Measurements from ENCODE around the gene AGAP5.

The AGAP5 gene

DNA sequence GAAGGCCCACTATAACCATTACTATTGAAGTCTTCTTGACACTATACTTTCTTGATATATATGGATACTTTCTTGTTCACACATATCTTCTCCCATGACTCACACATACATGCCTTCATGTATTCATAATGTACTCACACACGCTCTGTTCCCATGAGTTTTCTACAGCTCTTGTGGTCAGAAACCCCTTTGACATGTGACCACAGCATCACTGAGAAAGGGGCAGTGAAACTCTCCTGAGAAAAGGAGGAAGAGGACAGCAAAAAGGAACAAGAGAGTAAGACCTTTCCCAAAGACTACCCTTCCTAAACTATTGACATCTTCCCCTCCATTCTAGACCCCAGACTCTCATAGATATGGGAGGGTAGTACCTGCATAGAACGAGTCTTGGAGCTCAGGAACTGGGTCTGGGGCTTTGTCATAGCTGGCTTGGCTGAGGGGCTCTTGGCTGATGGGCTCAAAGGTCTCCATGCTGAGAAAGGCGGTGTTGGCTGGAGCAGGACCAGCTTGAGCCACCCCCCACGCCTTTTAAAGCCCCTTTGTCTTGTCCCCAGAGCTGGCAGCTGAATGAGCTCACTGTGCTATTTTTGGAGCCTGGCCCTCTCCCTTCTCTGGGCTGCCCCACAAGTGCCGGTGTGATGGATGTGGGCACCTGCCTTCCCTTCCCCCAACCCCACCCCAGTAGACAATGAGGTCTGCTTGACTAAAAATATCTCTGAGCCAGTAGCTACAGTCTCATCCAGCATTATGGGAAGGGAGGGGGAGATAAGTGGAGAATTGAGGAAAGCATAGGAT lies 47.2 kb downstream of the AGAP5 start:
- no peaks in the 10 kb centered on the region for H3K36me3 ChIP-seq (ENCODE audit: insufficient read depth, low read length)
- H3F3A ChIP-seq (ENCODE audit: insufficient read depth, low read length), result no peaks in the 10 kb centered on the region
- no peaks in the 10 kb centered on the region for H4K20me1 ChIP-seq (ENCODE audit: insufficient read depth, low read length)
- no peak overlapping the region for H3K4me3 ChIP-seq (ENCODE audit: low read depth, low read length, poor library complexity, severe bottlenecking)
- no peaks in the 10 kb centered on the region for H3K9me3 ChIP-seq (ENCODE audit: low read length)
- H3K79me2 ChIP-seq (ENCODE audit: insufficient read depth, low read length), result no peaks in the 10 kb centered on the region
- H3K27ac ChIP-seq (ENCODE audit: low read depth, low read length, poor library complexity, severe bottlenecking), result no peak overlapping the region
- H2AFZ ChIP-seq (ENCODE audit: low read length), result no peak overlapping the region
- no peak overlapping the region for H3K9ac ChIP-seq (ENCODE audit: low read length)
- 0 out of 2 replicates have a peak, but pooled peaks cover 4% of the 10 kb centered on the region for H3K27me3 ChIP-seq (ENCODE audit: insufficient read depth, low read length)
- no peak overlapping the region for H3K4me2 ChIP-seq (ENCODE audit: low read length)
- peaks cover 6% of the 10 kb centered on the region for H3K4me1 ChIP-seq (ENCODE audit: insufficient read depth, low read length, severe bottlenecking)
- TF ChIP-seq, protein P1, sequence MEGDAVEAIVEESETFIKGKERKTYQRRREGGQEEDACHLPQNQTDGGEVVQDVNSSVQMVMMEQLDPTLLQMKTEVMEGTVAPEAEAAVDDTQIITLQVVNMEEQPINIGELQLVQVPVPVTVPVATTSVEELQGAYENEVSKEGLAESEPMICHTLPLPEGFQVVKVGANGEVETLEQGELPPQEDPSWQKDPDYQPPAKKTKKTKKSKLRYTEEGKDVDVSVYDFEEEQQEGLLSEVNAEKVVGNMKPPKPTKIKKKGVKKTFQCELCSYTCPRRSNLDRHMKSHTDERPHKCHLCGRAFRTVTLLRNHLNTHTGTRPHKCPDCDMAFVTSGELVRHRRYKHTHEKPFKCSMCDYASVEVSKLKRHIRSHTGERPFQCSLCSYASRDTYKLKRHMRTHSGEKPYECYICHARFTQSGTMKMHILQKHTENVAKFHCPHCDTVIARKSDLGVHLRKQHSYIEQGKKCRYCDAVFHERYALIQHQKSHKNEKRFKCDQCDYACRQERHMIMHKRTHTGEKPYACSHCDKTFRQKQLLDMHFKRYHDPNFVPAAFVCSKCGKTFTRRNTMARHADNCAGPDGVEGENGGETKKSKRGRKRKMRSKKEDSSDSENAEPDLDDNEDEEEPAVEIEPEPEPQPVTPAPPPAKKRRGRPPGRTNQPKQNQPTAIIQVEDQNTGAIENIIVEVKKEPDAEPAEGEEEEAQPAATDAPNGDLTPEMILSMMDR (IDR thresholded peaks at IDR 0.05; ENCODE audit: low read length), result no peak
- TF ChIP-seq EZH2 (IDR thresholded peaks at IDR 0.05; ENCODE audit: borderline replicate concordance, low read length), result no peak
- H3K9me2 ChIP-seq (ENCODE audit: low read depth, low read length), result no peaks in the 10 kb centered on the region

DNA sequence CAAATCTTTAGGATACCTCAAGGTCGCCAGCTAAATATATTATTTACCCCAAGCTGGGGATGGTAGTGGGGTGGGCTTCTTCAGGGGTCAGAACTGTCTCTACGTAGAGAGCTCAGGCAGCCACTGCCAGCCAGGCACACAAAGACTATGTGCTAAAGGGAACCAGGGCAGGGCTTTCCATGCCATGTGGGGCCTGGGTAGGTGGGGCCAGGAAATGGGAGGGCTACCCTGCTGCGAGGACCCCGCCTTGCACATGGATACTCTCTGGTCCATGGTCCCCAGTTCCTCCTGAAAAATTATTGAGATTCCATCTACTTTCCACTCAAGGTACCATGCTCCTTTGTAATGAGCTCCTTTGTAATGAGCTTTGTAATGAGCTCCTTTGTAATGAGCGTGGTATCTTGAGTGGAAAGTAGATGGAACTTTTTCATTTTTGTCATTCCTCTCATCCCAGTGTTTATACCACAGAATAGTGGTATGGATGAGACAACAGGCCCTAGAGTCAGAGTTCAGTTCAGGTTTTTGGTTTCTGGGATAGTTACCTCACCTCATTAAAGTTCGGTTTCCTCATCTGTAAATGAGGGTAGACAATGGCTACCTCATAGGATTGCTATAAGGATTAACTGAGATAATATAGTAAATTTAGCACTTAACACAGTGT lies 47.9 kb downstream of the AGAP5 start:
- Histone ChIP-seq H3K9ac (ENCODE audit: low read length) (no peak overlapping the region), H3K36me3 (ENCODE audit: insufficient read depth, low read length) (no peaks in the 10 kb centered on the region), H2AFZ (ENCODE audit: low read length) (no peak overlapping the region), H3K27ac (ENCODE audit: low read depth, low read length, poor library complexity, severe bottlenecking) (no peak overlapping the region), H3K4me3 (ENCODE audit: low read depth, low read length, poor library complexity, severe bottlenecking) (no peak overlapping the region), H3K79me2 (ENCODE audit: insufficient read depth, low read length) (no peaks in the 10 kb centered on the region), H3K9me2 (ENCODE audit: low read depth, low read length) (no peaks in the 10 kb centered on the region), H3K27me3 (ENCODE audit: insufficient read depth, low read length) (0 out of 2 replicates have a peak, but pooled peaks cover 4% of the 10 kb centered on the region), H3K4me1 (ENCODE audit: insufficient read depth, low read length, severe bottlenecking) (peaks cover 6% of the 10 kb centered on the region), H3K9me3 (ENCODE audit: low read length) (no peaks in the 10 kb centered on the region), H4K20me1 (ENCODE audit: insufficient read depth, low read length) (no peaks in the 10 kb centered on the region), H3F3A (ENCODE audit: insufficient read depth, low read length) (no peaks in the 10 kb centered on the region), H3K4me2 (ENCODE audit: low read length) (no peak overlapping the region)
- no peak for TF ChIP-seq EZH2 (IDR thresholded peaks at IDR 0.05; ENCODE audit: borderline replicate concordance, low read length)
- TF ChIP-seq, protein P1 (IDR thresholded peaks at IDR 0.05; ENCODE audit: low read length), result no peak

DNA sequence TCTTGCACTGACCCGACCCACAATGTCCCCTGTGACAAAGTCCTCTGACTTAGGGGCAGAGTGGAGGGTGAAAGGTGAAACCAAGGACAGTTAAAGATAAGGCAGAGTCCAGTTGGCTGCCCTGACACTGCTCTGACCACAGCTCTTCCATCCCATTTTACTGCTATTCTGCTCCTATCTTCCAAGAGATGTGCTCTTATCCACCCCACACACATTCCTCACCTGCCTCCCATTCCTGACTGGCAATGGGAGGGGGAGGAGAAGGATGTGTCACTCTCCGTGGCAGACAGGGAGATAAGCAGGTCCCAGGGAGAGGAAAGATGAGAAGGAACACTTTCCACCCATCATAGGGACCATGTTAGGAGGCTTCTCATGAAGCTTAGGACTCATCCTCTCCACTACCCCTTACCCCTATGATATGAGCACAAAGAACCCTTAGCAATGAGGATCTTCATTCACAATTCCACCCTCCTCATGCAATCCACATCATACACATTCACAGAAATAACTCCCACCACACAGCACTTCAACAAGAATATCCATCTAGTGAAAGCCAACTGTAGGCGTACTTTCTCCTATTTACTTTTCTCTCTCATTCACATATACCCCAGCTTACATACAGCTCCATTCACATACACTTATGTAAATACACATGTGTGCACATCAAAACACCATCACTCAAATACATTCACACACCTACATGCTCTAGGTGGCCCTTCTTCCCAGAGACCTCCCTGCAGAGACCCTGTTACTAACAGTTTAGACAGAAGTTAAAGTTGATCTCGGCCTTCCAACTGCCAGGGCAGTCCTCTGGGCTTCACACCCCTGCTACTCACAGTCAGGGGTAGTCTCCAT lies 48.7 kb downstream of the AGAP5 start:
- no peaks in the 10 kb centered on the region for H3F3A ChIP-seq (ENCODE audit: insufficient read depth, low read length)
- 0 out of 2 replicates have a peak, but pooled peaks cover 4% of the 10 kb centered on the region for H3K27me3 ChIP-seq (ENCODE audit: insufficient read depth, low read length)
- H3K4me2 ChIP-seq (ENCODE audit: low read length), result no peak overlapping the region
- no peaks in the 10 kb centered on the region for H4K20me1 ChIP-seq (ENCODE audit: insufficient read depth, low read length)
- peaks cover 6% of the 10 kb centered on the region for H3K4me1 ChIP-seq (ENCODE audit: insufficient read depth, low read length, severe bottlenecking)
- no peaks in the 10 kb centered on the region for H3K9me3 ChIP-seq (ENCODE audit: low read length)
- H3K9me2 ChIP-seq (ENCODE audit: low read depth, low read length), result no peaks in the 10 kb centered on the region
- no peaks in the 10 kb centered on the region for H3K79me2 ChIP-seq (ENCODE audit: insufficient read depth, low read length)
- H3K27ac ChIP-seq (ENCODE audit: low read depth, low read length, poor library complexity, severe bottlenecking), result no peak overlapping the region
- TF ChIP-seq, protein P1 (IDR thresholded peaks at IDR 0.05; ENCODE audit: low read length), result no peak
- no peak for TF ChIP-seq EZH2 (IDR thresholded peaks at IDR 0.05; ENCODE audit: borderline replicate concordance, low read length)
- H3K9ac ChIP-seq (ENCODE audit: low read length), result no peak overlapping the region
- H3K4me3 ChIP-seq (ENCODE audit: low read depth, low read length, poor library complexity, severe bottlenecking), result no peak overlapping the region
- no peaks in the 10 kb centered on the region for H3K36me3 ChIP-seq (ENCODE audit: insufficient read depth, low read length)
- no peak overlapping the region for H2AFZ ChIP-seq (ENCODE audit: low read length)
